HFFc6 (cell line): ENCODE data around the gene GRIK4. TPM values are rescaled to one million over a fixed set of nuclear protein-coding genes. Genes with fewer than 3 reads are reported as not detected.
A peak's percentile ranks its signal among the peaks of the same experiment; 100 is the strongest.

Experiments
- DNase-seq: peaks from one replicate; pipeline ENCODE4 v3.0.0-alpha.2; 2018
- H3K27ac Mint-ChIP-seq: 2 replicates; pipeline ENCODE4 v1.8.0; 2020; ENCODE audit warnings: mild to moderate bottlenecking, mixed read lengths
- H3K27me3 Mint-ChIP-seq: 2 replicates; pipeline ENCODE4 v1.8.0; 2021; ENCODE audit warnings: mild to moderate bottlenecking, moderate library complexity, mixed read lengths; ENCODE audit not compliant: insufficient read depth
- H3K36me3 Mint-ChIP-seq: 2 replicates; pipeline ENCODE4 v1.8.0; 2021; ENCODE audit warnings: low read depth, mixed read lengths
- H3K4me1 Mint-ChIP-seq: 2 replicates; pipeline ENCODE4 v1.8.0; 2020; ENCODE audit warnings: low read depth, mixed read lengths
- H3K4me3 Mint-ChIP-seq: 2 replicates; pipeline ENCODE4 v1.8.0; 2020; ENCODE audit warnings: mild to moderate bottlenecking, moderate library complexity, mixed read lengths
- H3K9me3 Mint-ChIP-seq: 2 replicates; pipeline ENCODE4 v1.8.0; 2020; ENCODE audit warnings: mild to moderate bottlenecking, mixed read lengths
- total RNA-seq, 6 experiments: library from RNA; stranded (reverse); fragmentation: NEBNext Ultra II Directional; extraction: Animal tissue kit (Norgen Biotek cat#: 25700); gene quantifications; 2 replicates in 1 of 6; 3 replicates in 5 of 6; pipeline ENCODE4 v1.2.3, GENCODE V29; 2021
- TF ChIP-seq, protein P1 (sequence below): fragments of 200-600 bp; sonication (generic); IDR thresholded peaks from 2 replicates; pipeline ENCODE4 v1.5.0; 2021; ENCODE audit warnings: antibody characterized with exemption, mild to moderate bottlenecking

The GRIK4 gene
- total RNA-seq, 6 experiments from 2014 or later = not detected

DNA sequence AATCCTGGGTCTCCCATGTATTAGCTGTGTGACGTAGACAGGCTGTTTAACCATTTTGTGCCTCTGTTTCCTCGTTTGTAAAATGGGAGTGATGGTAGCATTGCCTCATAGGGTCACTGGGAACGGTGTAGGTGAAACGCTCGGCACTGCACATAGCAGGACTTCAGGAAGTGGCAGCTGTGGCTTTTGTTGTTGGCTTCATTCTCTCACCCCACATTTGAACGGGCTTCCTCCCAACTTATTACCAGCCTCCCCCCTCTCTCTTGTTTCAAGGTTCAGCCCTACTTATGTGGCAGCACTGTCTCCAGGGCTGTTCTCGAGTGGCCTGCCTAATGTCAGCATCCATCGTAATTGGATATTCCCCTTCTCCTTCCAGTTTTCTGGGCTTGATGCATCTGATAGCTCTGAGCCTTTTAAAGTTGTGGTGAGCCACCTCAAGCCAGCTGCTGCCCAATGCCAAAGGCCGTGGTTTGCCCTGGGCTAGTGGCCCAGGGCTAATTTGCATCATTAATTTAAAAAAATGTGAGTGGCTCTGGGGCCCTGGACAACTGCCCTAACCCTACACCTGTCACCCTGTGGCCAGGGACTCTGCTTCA, 294.5 kb downstream of the GRIK4 start:
- DNase-seq = no peak
- H3K9me3 Mint-ChIP-seq = no peaks in the 10 kb centered on the region
- H3K36me3 Mint-ChIP-seq = no peaks in the 10 kb centered on the region
- H3K27ac Mint-ChIP-seq = no peak overlapping the region
- TF ChIP-seq, protein P1, sequence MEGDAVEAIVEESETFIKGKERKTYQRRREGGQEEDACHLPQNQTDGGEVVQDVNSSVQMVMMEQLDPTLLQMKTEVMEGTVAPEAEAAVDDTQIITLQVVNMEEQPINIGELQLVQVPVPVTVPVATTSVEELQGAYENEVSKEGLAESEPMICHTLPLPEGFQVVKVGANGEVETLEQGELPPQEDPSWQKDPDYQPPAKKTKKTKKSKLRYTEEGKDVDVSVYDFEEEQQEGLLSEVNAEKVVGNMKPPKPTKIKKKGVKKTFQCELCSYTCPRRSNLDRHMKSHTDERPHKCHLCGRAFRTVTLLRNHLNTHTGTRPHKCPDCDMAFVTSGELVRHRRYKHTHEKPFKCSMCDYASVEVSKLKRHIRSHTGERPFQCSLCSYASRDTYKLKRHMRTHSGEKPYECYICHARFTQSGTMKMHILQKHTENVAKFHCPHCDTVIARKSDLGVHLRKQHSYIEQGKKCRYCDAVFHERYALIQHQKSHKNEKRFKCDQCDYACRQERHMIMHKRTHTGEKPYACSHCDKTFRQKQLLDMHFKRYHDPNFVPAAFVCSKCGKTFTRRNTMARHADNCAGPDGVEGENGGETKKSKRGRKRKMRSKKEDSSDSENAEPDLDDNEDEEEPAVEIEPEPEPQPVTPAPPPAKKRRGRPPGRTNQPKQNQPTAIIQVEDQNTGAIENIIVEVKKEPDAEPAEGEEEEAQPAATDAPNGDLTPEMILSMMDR = no peak
- no peak overlapping the region for H3K4me3 Mint-ChIP-seq
- H3K27me3 Mint-ChIP-seq = peaks cover 17% of the 10 kb centered on the region
- H3K4me1 Mint-ChIP-seq = peaks cover 15% of the 10 kb centered on the region

DNA sequence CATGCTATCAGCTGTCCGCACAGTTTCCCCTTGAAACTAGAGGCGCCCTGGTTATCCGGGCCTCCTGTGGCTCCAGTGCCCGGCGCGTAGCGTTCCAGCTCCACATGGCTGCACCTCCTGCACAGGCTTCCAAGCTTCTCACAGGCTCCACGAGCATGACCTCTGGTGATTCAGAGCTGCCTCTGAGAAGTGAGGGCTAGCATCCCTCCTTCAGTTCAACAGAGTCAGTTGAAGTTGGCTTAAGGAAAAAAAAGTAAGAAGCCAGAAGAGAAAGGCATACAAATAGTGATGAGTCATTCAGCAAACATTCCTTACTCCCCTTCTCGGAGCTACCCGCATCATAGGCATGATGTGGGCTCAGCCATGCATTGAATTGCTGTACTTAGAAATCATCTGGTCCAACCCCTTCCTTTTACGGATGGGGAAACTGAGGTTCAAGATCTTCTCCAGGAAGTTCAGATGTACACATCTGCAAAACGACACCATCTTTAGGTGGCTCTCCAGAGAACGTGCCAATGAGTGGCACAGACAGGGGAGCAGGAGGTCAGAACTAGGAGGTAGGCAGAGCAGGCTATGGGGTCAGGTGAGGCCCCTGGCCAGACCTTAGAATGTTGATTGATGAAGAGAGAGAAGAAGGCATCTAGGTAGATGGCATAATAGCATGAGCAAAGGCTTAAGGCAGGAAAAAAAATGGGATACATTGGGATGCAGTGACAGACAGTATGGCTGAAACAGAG, 296.0 kb downstream of the GRIK4 start:
- H3K27ac Mint-ChIP-seq = no peak overlapping the region
- TF ChIP-seq, protein P1 = no peak
- H3K9me3 Mint-ChIP-seq = no peaks in the 10 kb centered on the region
- H3K27me3 Mint-ChIP-seq = peaks cover 14% of the 10 kb centered on the region
- H3K4me1 Mint-ChIP-seq = peaks cover 15% of the 10 kb centered on the region
- no peak overlapping the region for H3K4me3 Mint-ChIP-seq
- H3K36me3 Mint-ChIP-seq = no peaks in the 10 kb centered on the region
- peak; percentile 77 for DNase-seq

DNA sequence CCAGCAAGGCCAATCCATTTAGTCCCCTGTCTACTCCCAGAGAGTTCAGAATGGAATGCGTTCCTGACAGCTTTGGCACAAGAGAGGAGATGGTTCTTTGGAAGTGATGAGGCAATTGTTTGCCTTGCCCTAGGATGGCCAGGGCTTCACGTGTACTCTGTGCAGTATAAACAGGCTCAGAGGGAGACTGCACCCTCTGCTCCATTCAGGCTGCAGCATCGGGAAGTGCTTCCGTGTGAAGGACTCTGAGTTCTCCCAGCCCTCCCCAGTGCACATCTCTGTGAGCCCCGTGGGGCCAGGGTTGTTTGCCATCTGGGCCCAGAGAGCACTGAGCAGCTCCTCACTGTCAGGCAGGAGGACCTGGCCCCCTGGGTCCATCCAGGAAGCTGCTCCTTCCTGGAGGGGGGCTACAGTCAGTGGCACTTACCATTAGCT, 297.1 kb downstream of the GRIK4 start:
- TF ChIP-seq, protein P1 = no peak
- H3K9me3 Mint-ChIP-seq = no peaks in the 10 kb centered on the region
- H3K4me3 Mint-ChIP-seq = no peak overlapping the region
- no peak overlapping the region for H3K27ac Mint-ChIP-seq
- H3K27me3 Mint-ChIP-seq = peaks cover 23% of the 10 kb centered on the region
- H3K4me1 Mint-ChIP-seq = peaks cover 15% of the 10 kb centered on the region
- no peak for DNase-seq
- no peaks in the 10 kb centered on the region for H3K36me3 Mint-ChIP-seq

DNA sequence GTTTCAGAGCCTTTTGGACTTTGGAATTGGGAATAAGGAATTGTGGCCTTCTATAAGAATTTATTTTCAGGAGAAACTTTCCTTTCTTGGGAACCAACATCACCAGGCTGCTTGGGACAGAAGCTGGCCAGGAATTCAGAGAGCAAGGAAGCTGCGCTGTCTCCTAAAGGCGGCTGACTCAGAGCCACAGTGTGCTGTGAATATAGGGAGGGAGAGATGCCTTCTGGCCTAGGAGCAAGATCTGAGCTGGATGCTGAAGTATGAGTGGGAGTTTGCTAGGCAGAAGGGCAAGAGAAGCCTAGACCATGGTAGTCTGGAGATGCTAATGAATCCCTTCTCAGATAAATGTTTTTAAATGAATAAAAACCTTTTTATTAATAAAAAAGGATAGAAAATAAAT, 298.7 kb downstream of the GRIK4 start:
- no peak overlapping the region for H3K4me3 Mint-ChIP-seq
- no peaks in the 10 kb centered on the region for H3K36me3 Mint-ChIP-seq
- DNase-seq = peak; percentile 23
- no peaks in the 10 kb centered on the region for H3K9me3 Mint-ChIP-seq
- H3K27me3 Mint-ChIP-seq = peaks cover 29% of the 10 kb centered on the region
- H3K4me1 Mint-ChIP-seq = peaks cover 15% of the 10 kb centered on the region
- TF ChIP-seq, protein P1 = no peak
- H3K27ac Mint-ChIP-seq = no peak overlapping the region

DNA sequence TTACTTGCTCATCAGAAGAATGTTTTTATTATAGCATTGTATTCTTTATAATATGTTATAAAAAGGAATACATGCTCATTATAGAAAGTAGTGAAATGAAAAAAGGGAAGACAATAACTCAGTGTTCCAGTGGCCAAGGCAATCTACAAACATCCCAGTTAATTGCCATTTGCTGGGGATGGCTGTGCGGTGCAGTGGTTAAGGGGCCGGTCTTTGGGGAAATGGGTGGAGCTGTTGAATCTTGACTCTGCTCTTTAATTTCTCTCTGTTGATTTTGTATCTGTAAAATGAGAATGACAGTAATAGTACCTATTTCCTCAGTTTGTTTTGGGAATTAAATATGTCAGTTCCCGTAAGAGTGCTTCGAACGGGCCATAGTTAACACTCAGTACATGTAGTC, 299.7 kb downstream of the GRIK4 start:
- Mint-ChIP-seq H3K27ac (no peak overlapping the region), H3K4me3 (no peak overlapping the region), H3K27me3 (peaks cover 32% of the 10 kb centered on the region), H3K9me3 (no peaks in the 10 kb centered on the region), H3K4me1 (peaks cover 15% of the 10 kb centered on the region), H3K36me3 (no peaks in the 10 kb centered on the region)
- TF ChIP-seq, protein P1 = no peak
- no peak for DNase-seq
